ENCODE results near the gene GOLGA6L7.

DNA sequence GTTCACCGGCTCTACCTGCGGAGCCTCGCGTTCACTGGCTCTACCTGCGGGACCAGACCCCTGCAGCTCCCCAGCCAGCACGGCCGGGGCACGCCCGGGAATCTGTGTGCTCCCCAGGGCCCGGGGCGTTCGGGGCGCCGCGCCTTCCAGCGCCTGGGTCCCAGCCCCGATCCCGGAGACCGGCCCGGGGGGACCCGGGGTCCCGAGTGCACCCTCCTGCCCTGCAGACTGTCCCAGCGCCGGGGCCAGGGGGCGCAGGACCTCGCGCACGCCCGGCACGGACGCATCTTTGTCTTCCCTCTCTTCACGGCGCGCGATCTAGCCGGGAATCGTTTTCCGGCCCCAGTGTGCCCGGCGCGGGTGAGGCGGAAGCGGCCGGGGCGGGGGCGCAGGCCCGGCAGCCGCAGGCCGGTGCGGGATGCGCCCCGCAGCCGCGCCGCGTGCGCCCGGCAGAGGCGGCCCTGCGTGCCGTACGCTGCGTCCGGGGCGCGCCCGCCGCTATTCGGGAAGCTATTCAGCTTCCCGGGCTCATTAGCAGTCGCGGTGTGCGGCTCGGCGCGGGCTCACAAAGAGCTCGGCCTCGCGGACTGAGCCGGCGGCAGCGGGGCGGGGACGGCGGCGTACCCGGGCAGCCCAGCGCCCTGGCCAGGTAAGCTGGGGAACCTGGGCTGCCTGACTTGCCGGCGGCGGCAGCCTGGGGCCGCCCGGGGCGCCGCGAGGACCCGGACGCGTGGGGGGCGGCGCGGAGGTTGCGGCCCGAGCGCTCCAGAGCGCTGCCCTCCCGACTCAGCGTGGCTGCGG, 37.4 kb upstream of the GOLGA6L7 start, which contains the start of gene APBA2:
- TF ChIP-seq, protein P1, sequence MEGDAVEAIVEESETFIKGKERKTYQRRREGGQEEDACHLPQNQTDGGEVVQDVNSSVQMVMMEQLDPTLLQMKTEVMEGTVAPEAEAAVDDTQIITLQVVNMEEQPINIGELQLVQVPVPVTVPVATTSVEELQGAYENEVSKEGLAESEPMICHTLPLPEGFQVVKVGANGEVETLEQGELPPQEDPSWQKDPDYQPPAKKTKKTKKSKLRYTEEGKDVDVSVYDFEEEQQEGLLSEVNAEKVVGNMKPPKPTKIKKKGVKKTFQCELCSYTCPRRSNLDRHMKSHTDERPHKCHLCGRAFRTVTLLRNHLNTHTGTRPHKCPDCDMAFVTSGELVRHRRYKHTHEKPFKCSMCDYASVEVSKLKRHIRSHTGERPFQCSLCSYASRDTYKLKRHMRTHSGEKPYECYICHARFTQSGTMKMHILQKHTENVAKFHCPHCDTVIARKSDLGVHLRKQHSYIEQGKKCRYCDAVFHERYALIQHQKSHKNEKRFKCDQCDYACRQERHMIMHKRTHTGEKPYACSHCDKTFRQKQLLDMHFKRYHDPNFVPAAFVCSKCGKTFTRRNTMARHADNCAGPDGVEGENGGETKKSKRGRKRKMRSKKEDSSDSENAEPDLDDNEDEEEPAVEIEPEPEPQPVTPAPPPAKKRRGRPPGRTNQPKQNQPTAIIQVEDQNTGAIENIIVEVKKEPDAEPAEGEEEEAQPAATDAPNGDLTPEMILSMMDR (conservative IDR thresholded peaks at IDR 0.05; ENCODE audit: low read depth, low read length): 0 out of 2 replicates have a peak, but pooled peaks have one; percentile 15
- TF ChIP-seq RAD21 (IDR thresholded peaks at IDR 0.05; ENCODE audit: low read length): no peak
- no peak for TF ChIP-seq POLR2A (IDR thresholded peaks at IDR 0.05; ENCODE audit: low read depth, low read length)
- TF ChIP-seq RCOR1 (IDR thresholded peaks at IDR 0.05; ENCODE audit: insufficient replicate concordance, low read length): no peak
- TF ChIP-seq, protein P2, sequence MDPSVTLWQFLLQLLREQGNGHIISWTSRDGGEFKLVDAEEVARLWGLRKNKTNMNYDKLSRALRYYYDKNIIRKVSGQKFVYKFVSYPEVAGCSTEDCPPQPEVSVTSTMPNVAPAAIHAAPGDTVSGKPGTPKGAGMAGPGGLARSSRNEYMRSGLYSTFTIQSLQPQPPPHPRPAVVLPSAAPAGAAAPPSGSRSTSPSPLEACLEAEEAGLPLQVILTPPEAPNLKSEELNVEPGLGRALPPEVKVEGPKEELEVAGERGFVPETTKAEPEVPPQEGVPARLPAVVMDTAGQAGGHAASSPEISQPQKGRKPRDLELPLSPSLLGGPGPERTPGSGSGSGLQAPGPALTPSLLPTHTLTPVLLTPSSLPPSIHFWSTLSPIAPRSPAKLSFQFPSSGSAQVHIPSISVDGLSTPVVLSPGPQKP (IDR thresholded peaks at IDR 0.05; ENCODE audit: borderline replicate concordance, low read depth, low read length): no peak
- no peak for TF ChIP-seq CHD1 (IDR thresholded peaks at IDR 0.05; ENCODE audit: low read depth, low read length)
- TF ChIP-seq CEBPB (IDR thresholded peaks at IDR 0.05; ENCODE audit: low read depth, low read length): no peak
- TF ChIP-seq SMC3 (IDR thresholded peaks at IDR 0.05; ENCODE audit: low read depth, low read length): no peak
- TF ChIP-seq, protein P3, sequence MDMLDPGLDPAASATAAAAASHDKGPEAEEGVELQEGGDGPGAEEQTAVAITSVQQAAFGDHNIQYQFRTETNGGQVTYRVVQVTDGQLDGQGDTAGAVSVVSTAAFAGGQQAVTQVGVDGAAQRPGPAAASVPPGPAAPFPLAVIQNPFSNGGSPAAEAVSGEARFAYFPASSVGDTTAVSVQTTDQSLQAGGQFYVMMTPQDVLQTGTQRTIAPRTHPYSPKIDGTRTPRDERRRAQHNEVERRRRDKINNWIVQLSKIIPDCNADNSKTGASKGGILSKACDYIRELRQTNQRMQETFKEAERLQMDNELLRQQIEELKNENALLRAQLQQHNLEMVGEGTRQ (IDR thresholded peaks at IDR 0.05; ENCODE audit: low read depth, low read length): no peak

Data from IMR-90 (cell line).